GM12878 (cell line): Measurements from ENCODE around the gene CCDC197. TPM values are rescaled to one million over a fixed set of nuclear protein-coding genes. Genes with fewer than 3 reads are reported as not detected.

Experiments used
- ATF7 ChIP-seq: fragments of 450-650 bp; IDR thresholded peaks from 2 replicates; pipeline ENCODE4 v1.6.1; 2016; ENCODE audit warnings: low read depth, mild to moderate bottlenecking
- BACH1 ChIP-seq: fragments of 450-650 bp; IDR thresholded peaks from 2 replicates; pipeline ENCODE4 v1.6.1; 2017; ENCODE audit warnings: mild to moderate bottlenecking, borderline replicate concordance
- CUX1 ChIP-seq: IDR thresholded peaks from 2 replicates; pipeline ENCODE4 v1.6.1; 2012; ENCODE audit warnings: improper control_type of control experiment, low read depth, low read length; ENCODE audit not compliant: insufficient replicate concordance
- EGR1 ChIP-seq, 2 experiments: IDR thresholded peaks; 1 replicate in 1 of 2; 2 replicates in 1 of 2; pipeline ENCODE4 v1.6.1; 2011 to 2012; ENCODE audit warnings: low read depth in 2 of 2, low read length in 2 of 2, borderline replicate concordance in 1 of 2, mild to moderate bottlenecking in 1 of 2, moderate library complexity in 1 of 2
- ETV6 ChIP-seq, 2 experiments: fragments of 450-650 bp in 1 of 2; IDR thresholded peaks in 1 of 2; conservative IDR thresholded peaks in 1 of 2; 2 replicates each; pipeline ENCODE4 v1.6.1; 2014; ENCODE audit warnings: antibody characterized with exemption in 1 of 2, borderline replicate concordance in 1 of 2, low read depth in 1 of 2, mild to moderate bottlenecking in 1 of 2, moderate library complexity in 1 of 2
- IKZF2 ChIP-seq, 2 experiments: fragments of 450-650 bp; IDR thresholded peaks; 2 replicates each; pipeline ENCODE4 v1.6.1; 2017; ENCODE audit warnings: mild to moderate bottlenecking in 2 of 2, moderate library complexity in 2 of 2
- MEF2A ChIP-seq: IDR thresholded peaks from 2 replicates; pipeline ENCODE4 v1.6.1; 2011; ENCODE audit warnings: low read depth, mild to moderate bottlenecking, low read length, moderate library complexity; ENCODE audit not compliant: insufficient read depth
- NBN ChIP-seq: fragments of 450-650 bp; IDR thresholded peaks from 2 replicates; pipeline ENCODE4 v1.6.1; 2016
- NR2C1 ChIP-seq: fragments of 450-650 bp; IDR thresholded peaks from 2 replicates; pipeline ENCODE4 v1.6.1; 2017; ENCODE audit warnings: antibody characterized with exemption, mild to moderate bottlenecking, moderate library complexity
- RELB ChIP-seq: fragments of 450-650 bp; IDR thresholded peaks from 2 replicates; pipeline ENCODE4 v1.6.1; 2017; ENCODE audit warnings: low read depth, mild to moderate bottlenecking, moderate library complexity
- SRF ChIP-seq, 2 experiments: IDR thresholded peaks; 2 replicates each; pipeline ENCODE4 v1.6.1; 2011; ENCODE audit warnings: low read depth in 2 of 2, low read length in 2 of 2, mild to moderate bottlenecking in 1 of 2, moderate library complexity in 1 of 2
- SUPT20H ChIP-seq: IDR thresholded peaks from 2 replicates; pipeline ENCODE4 v1.6.1; 2011; ENCODE audit warnings: low read depth, mild to moderate bottlenecking, low read length, moderate library complexity, borderline replicate concordance; ENCODE audit not compliant: control insufficient read depth
- ZZZ3 ChIP-seq: IDR thresholded peaks from 2 replicates; pipeline ENCODE4 v1.6.1; 2011; ENCODE audit warnings: low read depth; ENCODE audit not compliant: control insufficient read depth, insufficient read length
- polyA plus RNA-seq, 11 experiments: library from polyadenylated mRNA; depleted of rRNA in 4 of 11; unstranded in 6 of 11; stranded (reverse) in 5 of 11; fragments of >200 nt; fragmentation: Nextera tagmentation in 4 of 11; fragmentation: Illumina TruSeq in 1 of 11; extraction: Ambion mirVana in 4 of 11; extraction: Trizol in 1 of 11; gene quantifications; 1 replicate in 1 of 11; 2 replicates in 10 of 11; pipeline versions ENCODE4 v1.2.1 to v1.2.3, GENCODE V29; 2011 to 2016; ENCODE audit warnings: inconsistent platforms in 2 of 11, missing spikeins in 2 of 11, low read depth in 1 of 11
- total RNA-seq, 4 experiments: library from RNA; depleted of rRNA in 3 of 4; stranded (reverse); fragments of >200 nt in 3 of 4; fragmentation: Illumina TruSeq in 1 of 4; extraction: Trizol in 1 of 4; gene quantifications; 2 replicates each; pipeline versions ENCODE4 v1.2.1 to v1.2.3, GENCODE V29; 2013 to 2021
- TF ChIP-seq, protein P1 (sequence below): fragments of 450-650 bp; IDR thresholded peaks from 2 replicates; pipeline ENCODE4 v1.6.1; 2017; ENCODE audit warnings: mild to moderate bottlenecking, moderate library complexity

The CCDC197 gene
- total and polyA plus RNA-seq, 10 of the 15 experiments (the other 5 are each of a cell fraction or from before 2014, with no cell fraction given) = 0.12 TPM; not detected in 9

- TF ChIP-seq RELB (peak; percentile 58), ETV6 (conservative IDR thresholded peaks at IDR 0.05 in 1 of 2, IDR thresholded peaks at IDR 0.05 in 1 of 2; ENCODE audit: borderline replicate concordance in 1 of 2, low read depth in 1 of 2) (0 out of 4 replicates have a peak, but pooled peaks of 1 of the 2 experiments have one; percentile 48), IKZF2 (IDR thresholded peaks at IDR 0.05) (peak; percentile 66 to 74; a peak in 3 of 4 replicates), BACH1 (peak; percentile 86; the same call in 1 of the 2 replicates), SUPT20H (no peak), MEF2A (peak; percentile 78), EGR1 (IDR thresholded peaks at IDR 0.05; ENCODE audit: borderline replicate concordance in 1 of 2, low read depth in 2 of 2, low read length in 2 of 2) (no peak), NBN (0 out of 2 replicates have a peak, but pooled peaks have one; percentile 19), ZZZ3 (no peak), ATF7 (peak; percentile 34; the same call in 1 of the 2 replicates), NR2C1 (no peak), SRF (IDR thresholded peaks at IDR 0.05; ENCODE audit: low read depth in 2 of 2, low read length in 2 of 2) (peak in 1 of 2 experiments; percentile 71; a peak in 1 of 4 replicates), CUX1 (no peak)
- TF ChIP-seq, protein P1, sequence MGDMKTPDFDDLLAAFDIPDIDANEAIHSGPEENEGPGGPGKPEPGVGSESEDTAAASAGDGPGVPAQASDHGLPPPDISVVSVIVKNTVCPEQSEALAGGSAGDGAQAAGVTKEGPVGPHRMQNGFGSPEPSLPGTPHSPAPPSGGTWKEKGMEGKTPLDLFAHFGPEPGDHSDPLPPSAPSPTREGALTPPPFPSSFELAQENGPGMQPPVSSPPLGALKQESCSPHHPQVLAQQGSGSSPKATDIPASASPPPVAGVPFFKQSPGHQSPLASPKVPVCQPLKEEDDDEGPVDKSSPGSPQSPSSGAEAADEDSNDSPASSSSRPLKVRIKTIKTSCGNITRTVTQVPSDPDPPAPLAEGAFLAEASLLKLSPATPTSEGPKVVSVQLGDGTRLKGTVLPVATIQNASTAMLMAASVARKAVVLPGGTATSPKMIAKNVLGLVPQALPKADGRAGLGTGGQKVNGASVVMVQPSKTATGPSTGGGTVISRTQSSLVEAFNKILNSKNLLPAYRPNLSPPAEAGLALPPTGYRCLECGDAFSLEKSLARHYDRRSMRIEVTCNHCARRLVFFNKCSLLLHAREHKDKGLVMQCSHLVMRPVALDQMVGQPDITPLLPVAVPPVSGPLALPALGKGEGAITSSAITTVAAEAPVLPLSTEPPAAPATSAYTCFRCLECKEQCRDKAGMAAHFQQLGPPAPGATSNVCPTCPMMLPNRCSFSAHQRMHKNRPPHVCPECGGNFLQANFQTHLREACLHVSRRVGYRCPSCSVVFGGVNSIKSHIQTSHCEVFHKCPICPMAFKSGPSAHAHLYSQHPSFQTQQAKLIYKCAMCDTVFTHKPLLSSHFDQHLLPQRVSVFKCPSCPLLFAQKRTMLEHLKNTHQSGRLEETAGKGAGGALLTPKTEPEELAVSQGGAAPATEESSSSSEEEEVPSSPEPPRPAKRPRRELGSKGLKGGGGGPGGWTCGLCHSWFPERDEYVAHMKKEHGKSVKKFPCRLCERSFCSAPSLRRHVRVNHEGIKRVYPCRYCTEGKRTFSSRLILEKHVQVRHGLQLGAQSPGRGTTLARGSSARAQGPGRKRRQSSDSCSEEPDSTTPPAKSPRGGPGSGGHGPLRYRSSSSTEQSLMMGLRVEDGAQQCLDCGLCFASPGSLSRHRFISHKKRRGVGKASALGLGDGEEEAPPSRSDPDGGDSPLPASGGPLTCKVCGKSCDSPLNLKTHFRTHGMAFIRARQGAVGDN = peak; percentile 63
Measured at GRCh38 chr14:94011795-94012194, 14.7 kb downstream of the CCDC197 start (continued).
